Ascending aorta (tissue), 2 donors: ENCODE data around the gene ACSF3. TPM values are rescaled to one million over a fixed set of nuclear protein-coding genes. Genes with fewer than 3 reads are reported as not detected.

ENCODE experiments used
- DNase-seq, 2 donors: peaks; one replicate each; pipeline ENCODE4 v3.0.0-alpha.2; 2019; ENCODE audit warnings: low spot score in 2 of 2
- H3K27ac ChIP-seq, 2 donors: fragments of 200-600 bp; sonication (generic); one replicate each; pipeline ENCODE4 v1.5.1; 2016 to 2017; ENCODE audit warnings: mild to moderate bottlenecking in 1 of 2
- H3K27me3 ChIP-seq: fragments of 200-600 bp; sonication (generic); one replicate; pipeline ENCODE4 v1.5.1; 2017
- H3K36me3 ChIP-seq, 2 donors: fragments of 200-600 bp; sonication (generic); one replicate each; pipeline ENCODE4 v1.5.1; 2016
- H3K4me1 ChIP-seq, 2 donors: fragments of 200-600 bp; sonication (generic); one replicate each; pipeline ENCODE4 v1.5.1; 2016 to 2017; ENCODE audit warnings: mild to moderate bottlenecking in 1 of 2
- H3K4me3 ChIP-seq, 2 donors: fragments of 200-600 bp; sonication (generic); one replicate each; pipeline ENCODE4 v1.5.1; 2016 to 2017; ENCODE audit warnings: mild to moderate bottlenecking in 1 of 2
- H3K9me3 ChIP-seq, 2 donors: fragments of 200-600 bp; sonication (generic); one replicate each; pipeline ENCODE4 v1.5.1; 2016
- intact Hi-C: fragments of 100-400 bp; cut with DNase I; formaldehyde crosslinking; loops from one replicate; pipeline ENCODE4 v1.15.1; 2023
- total RNA-seq: library from RNA; depleted of rRNA; stranded (reverse); fragments of >200 nt; gene quantifications from one replicate; pipeline ENCODE4 v1.1.0, GENCODE V29; 2016
- TF ChIP-seq, protein P1 (sequence below), 3 experiments: fragments of 200-600 bp in 2 of 3; fragments of 450-650 bp in 1 of 3; sonication (generic) in 2 of 3; IDR thresholded peaks; one replicate each; pipeline ENCODE4 v1.5.1; 2016 to 2019; ENCODE audit warnings: antibody characterized with exemption in 3 of 3, mild to moderate bottlenecking in 1 of 3, moderate library complexity in 1 of 3

The ACSF3 gene
- total RNA-seq, 1 donor from 2014 or later, result 5.2 TPM

- Histone ChIP-seq H3K9me3 (no peaks in the 10 kb centered on the region), H3K4me3 (no peak overlapping the region), H3K36me3 (no peaks in the 10 kb centered on the region), H3K27me3 (peaks cover 6% of the 10 kb centered on the region), H3K4me1 (peaks cover 6 to 8% of the 10 kb centered on the region in 2 donors), H3K27ac (no peak overlapping the region)
- intact Hi-C loops, result no loop called here
- DNase-seq, result no peak
- TF ChIP-seq, protein P1, sequence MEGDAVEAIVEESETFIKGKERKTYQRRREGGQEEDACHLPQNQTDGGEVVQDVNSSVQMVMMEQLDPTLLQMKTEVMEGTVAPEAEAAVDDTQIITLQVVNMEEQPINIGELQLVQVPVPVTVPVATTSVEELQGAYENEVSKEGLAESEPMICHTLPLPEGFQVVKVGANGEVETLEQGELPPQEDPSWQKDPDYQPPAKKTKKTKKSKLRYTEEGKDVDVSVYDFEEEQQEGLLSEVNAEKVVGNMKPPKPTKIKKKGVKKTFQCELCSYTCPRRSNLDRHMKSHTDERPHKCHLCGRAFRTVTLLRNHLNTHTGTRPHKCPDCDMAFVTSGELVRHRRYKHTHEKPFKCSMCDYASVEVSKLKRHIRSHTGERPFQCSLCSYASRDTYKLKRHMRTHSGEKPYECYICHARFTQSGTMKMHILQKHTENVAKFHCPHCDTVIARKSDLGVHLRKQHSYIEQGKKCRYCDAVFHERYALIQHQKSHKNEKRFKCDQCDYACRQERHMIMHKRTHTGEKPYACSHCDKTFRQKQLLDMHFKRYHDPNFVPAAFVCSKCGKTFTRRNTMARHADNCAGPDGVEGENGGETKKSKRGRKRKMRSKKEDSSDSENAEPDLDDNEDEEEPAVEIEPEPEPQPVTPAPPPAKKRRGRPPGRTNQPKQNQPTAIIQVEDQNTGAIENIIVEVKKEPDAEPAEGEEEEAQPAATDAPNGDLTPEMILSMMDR (IDR thresholded peaks at IDR 0.05), result no peak
Measured at GRCh38 chr16:89174877-89175276, 81.2 kb downstream of the ACSF3 start.

DNA sequence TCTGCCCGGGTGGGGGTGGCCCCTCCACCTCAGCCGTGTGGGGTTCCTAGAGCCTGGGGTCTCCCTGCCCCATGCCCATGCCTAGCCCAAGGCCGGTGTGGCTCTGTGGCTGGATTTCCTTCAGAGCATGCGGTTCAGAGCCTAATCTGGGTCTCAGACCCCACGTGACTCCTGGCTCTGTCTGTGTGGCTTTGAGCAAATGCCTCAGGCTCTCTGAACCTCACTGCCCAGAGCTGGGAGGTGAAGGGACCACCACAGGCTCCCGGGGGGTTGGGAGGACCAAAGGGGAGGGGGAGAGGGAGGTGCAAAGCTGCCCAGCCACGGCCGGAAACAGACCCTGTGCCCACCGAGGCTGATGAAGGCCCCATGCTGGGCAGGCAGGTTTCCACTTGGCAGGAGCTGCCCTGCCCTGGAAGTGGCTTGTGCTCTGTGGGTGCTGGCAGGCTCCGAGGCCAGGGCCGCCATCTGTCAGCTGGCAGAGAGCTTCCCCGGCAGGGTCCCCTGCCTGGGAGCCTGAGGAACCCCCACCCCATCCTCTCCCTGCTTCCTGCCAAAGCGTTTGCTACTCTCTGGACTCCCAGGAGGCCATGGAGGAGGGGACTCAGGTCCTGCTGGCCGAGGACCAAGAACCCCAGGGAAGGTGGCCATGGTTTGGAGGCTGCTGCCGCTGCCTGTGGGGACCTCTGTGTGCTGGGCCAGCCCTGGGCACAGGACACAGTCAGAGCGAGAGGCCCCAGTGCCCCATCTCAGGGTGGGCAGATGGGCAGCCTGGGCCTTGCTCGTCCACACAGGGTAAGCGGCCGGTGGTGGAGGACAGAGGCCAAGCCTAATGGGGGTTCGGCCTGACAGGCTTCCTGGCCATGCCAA, 81.9 kb downstream of the ACSF3 start:
- intact Hi-C loops, result no loop called here
- Histone ChIP-seq H3K9me3 (no peaks in the 10 kb centered on the region), H3K27me3 (peaks cover 5% of the 10 kb centered on the region), H3K27ac (no peak overlapping the region), H3K36me3 (no peaks in the 10 kb centered on the region), H3K4me3 (no peak overlapping the region), H3K4me1 (peaks cover 6 to 8% of the 10 kb centered on the region in 2 donors)
- TF ChIP-seq, protein P1 (IDR thresholded peaks at IDR 0.05), result no peak
- no peak for DNase-seq

DNA sequence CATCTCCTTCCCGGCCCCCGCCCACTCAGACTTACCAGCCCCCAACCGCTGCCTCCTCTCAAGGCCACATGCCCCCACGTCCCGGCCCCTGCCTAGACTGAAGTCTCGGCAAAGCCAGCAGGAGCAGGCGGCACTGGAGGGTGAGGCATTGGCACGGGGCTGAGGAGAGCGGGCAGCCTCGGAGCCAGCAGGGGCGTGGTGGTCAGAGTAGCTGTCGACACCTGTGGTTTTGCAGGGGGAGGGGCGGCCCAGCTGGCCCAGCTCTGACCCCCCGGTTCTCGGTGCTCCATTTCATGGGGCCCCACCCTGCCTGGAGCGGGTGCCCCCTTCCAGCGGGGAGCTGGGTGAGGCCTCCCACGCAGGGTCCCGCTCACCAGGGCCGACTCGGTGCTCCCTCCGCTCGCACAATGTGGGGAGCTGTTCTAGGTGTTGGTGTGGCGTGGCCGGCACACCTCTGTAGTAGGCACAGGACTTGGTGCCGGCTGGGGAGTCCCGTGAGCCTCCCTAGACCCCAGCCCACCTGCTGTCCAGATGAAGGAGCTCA, 82.6 kb downstream of the ACSF3 start:
- no peak overlapping the region for H3K27ac ChIP-seq
- TF ChIP-seq, protein P1 (IDR thresholded peaks at IDR 0.05), result no peak
- no peaks in the 10 kb centered on the region for H3K36me3 ChIP-seq
- intact Hi-C loops, result no loop called here
- DNase-seq, result no peak
- peaks cover 0 to 2% of the 10 kb centered on the region in 2 donors for H3K4me1 ChIP-seq
- H3K27me3 ChIP-seq, result no peaks in the 10 kb centered on the region
- H3K4me3 ChIP-seq, result no peak overlapping the region
- no peaks in the 10 kb centered on the region for H3K9me3 ChIP-seq

GRCh38 chr16:89176717-89177116, 83.1 kb downstream of the ACSF3 start:
- H3K36me3 ChIP-seq, result no peaks in the 10 kb centered on the region
- TF ChIP-seq, protein P1 (IDR thresholded peaks at IDR 0.05), result no peak
- DNase-seq, result no peak
- H3K27ac ChIP-seq, result no peak overlapping the region
- no peaks in the 10 kb centered on the region for H3K27me3 ChIP-seq
- H3K9me3 ChIP-seq, result no peaks in the 10 kb centered on the region
- no peak overlapping the region for H3K4me3 ChIP-seq
- no peaks in the 10 kb centered on the region for H3K4me1 ChIP-seq
- intact Hi-C loops, result no loop called here

DNA sequence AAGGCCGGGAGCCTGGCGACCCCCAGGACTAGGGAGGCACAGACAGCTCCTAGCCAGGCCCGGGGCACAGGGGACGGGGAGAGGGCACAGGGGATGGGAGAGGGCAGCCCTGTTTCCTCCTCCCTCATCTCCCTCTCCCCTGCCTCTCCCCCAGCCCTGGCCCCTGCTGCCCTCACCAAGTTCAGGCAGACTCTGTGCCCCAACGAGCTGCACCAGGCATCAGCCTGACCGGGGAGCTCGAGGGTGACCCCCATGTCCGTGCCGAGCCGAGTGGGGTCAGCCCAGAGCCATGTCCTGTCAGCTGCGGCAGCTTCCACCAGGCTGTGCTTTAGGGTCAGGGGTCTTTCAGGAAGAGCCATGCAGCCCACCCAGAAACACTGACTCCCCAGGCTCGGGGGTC, 83.8 kb downstream of the ACSF3 start:
- Histone ChIP-seq H3K36me3 (no peaks in the 10 kb centered on the region), H3K9me3 (no peaks in the 10 kb centered on the region), H3K4me1 (no peaks in the 10 kb centered on the region), H3K27me3 (no peaks in the 10 kb centered on the region), H3K27ac (no peak overlapping the region), H3K4me3 (no peak overlapping the region)
- intact Hi-C loops, result no loop called here
- TF ChIP-seq, protein P1 (IDR thresholded peaks at IDR 0.05), result no peak
- no peak for DNase-seq
